Uterus (tissue), 4 donors: ENCODE data around the gene HIBCH. TPM values are rescaled to one million over a fixed set of nuclear protein-coding genes. Genes with fewer than 3 reads are reported as not detected.

Source experiments
- DNase-seq, 2 donors: peaks; one replicate each; pipeline ENCODE4 v3.0.0-alpha.2; 2019 to 2020
- H3K27ac ChIP-seq, 2 donors: fragments of 200-600 bp; sonication (generic); 1 replicate in 1 of 2; 2 replicates in 1 of 2; pipeline ENCODE4 v1.5.1; 2016 to 2018
- H3K27me3 ChIP-seq, 2 donors: fragments of 200-600 bp; sonication (generic); one replicate each; pipeline ENCODE4 v1.5.1; 2018 to 2019; ENCODE audit warnings: control low read depth in 1 of 2
- H3K36me3 ChIP-seq, 2 donors: fragments of 200-600 bp; sonication (generic); one replicate each; pipeline ENCODE4 v1.5.1; 2019; ENCODE audit warnings: control low read depth in 1 of 2
- H3K4me1 ChIP-seq, 2 donors: fragments of 200-600 bp; sonication (generic); one replicate each; pipeline ENCODE4 v1.5.1; 2018 to 2019; ENCODE audit warnings: control low read depth in 1 of 2
- H3K4me3 ChIP-seq, 2 donors: fragments of 200-600 bp; sonication (generic); 1 replicate in 1 of 2; 2 replicates in 1 of 2; pipeline ENCODE4 v1.5.1; 2018 to 2019; ENCODE audit warnings: mild to moderate bottlenecking in 1 of 2
- H3K9me3 ChIP-seq, 2 donors: fragments of 200-600 bp; sonication (generic); one replicate each; pipeline ENCODE4 v1.5.1; 2019; ENCODE audit warnings: control low read depth in 1 of 2
- POLR2A ChIP-seq, 2 donors: fragments of 450-650 bp; IDR thresholded peaks; one replicate each; pipeline ENCODE4 v1.6.1; 2016; ENCODE audit warnings: antibody characterized with exemption in 2 of 2, mild to moderate bottlenecking in 1 of 2, moderate library complexity in 1 of 2
- intact Hi-C: fragments of 100-400 bp; cut with DNase I; formaldehyde crosslinking; loops from one replicate; pipeline ENCODE4 v1.15.1; 2023; ENCODE audit warnings: low total_unique reads
- total RNA-seq, 4 donors: library from RNA; depleted of rRNA in 3 of 4; stranded (reverse); fragments of >200 nt in 3 of 4; gene quantifications; one replicate each; pipeline versions ENCODE4 v1.1.0 to v1.2.4, GENCODE V29; 2014 to 2023
- TF ChIP-seq, protein P1 (sequence below), 4 experiments: fragments of 200-600 bp in 2 of 4; fragments of 450-650 bp in 2 of 4; sonication (generic) in 2 of 4; IDR thresholded peaks; one replicate each; pipeline ENCODE4 v1.5.1; 2016 to 2019; ENCODE audit warnings: antibody characterized with exemption in 4 of 4, mild to moderate bottlenecking in 2 of 4, moderate library complexity in 1 of 4
- donor health status: DM: yes; HTN: yes; CAD: no.

HIBCH gene
- total RNA-seq, 4 donors from 2014 or later, result 9.1 to 53.9 (median 26.9) TPM

DNA sequence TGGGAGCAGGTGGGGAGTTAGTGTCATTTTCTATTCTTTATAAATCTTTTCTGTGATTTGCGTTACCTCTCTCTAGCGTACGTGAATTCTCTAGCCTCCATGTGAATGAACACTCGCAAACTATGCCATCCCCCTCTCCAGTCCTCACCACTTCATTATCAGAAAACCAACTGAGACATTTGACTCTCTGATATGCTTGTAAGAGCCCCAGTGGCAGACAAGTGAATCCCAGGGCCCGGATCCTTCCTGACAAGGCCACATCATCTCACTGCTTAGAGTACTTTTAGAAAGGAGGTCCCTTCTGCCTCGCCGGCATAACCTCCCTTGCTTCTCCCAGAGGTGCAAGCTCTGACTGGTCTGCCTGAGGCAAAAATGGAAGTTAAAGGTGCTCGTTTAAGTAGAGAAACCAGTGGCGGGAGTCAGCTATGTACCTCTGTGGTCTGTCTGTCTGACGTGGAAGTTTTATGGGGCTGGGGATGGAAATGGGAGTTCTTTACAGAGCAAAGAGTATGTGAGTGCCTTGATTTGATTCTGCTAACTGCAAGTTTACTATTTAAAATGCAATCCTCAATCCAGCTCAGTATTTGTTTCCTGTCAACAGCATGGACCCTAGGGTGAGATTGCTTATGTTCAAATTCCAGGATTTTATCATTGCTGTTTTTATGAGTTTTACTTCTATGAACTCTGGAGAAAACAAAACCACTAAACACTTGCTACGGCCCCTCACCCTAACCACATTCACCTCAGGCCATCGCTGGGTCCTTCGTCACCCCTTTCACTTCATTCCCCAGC is 142.2 kb downstream of the HIBCH start:
- Histone ChIP-seq H3K27ac (no peak overlapping the region), H3K4me3 (no peak overlapping the region), H3K27me3 (no peaks in the 10 kb centered on the region), H3K9me3 (no peaks in the 10 kb centered on the region), H3K4me1 (no peaks in the 10 kb centered on the region), H3K36me3 (no peaks in the 10 kb centered on the region)
- TF ChIP-seq, protein P1, sequence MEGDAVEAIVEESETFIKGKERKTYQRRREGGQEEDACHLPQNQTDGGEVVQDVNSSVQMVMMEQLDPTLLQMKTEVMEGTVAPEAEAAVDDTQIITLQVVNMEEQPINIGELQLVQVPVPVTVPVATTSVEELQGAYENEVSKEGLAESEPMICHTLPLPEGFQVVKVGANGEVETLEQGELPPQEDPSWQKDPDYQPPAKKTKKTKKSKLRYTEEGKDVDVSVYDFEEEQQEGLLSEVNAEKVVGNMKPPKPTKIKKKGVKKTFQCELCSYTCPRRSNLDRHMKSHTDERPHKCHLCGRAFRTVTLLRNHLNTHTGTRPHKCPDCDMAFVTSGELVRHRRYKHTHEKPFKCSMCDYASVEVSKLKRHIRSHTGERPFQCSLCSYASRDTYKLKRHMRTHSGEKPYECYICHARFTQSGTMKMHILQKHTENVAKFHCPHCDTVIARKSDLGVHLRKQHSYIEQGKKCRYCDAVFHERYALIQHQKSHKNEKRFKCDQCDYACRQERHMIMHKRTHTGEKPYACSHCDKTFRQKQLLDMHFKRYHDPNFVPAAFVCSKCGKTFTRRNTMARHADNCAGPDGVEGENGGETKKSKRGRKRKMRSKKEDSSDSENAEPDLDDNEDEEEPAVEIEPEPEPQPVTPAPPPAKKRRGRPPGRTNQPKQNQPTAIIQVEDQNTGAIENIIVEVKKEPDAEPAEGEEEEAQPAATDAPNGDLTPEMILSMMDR (IDR thresholded peaks at IDR 0.05), result no peak
- no peak for TF ChIP-seq POLR2A (IDR thresholded peaks at IDR 0.05)
- intact Hi-C loops, result no loop called here
- no peak for DNase-seq

DNA sequence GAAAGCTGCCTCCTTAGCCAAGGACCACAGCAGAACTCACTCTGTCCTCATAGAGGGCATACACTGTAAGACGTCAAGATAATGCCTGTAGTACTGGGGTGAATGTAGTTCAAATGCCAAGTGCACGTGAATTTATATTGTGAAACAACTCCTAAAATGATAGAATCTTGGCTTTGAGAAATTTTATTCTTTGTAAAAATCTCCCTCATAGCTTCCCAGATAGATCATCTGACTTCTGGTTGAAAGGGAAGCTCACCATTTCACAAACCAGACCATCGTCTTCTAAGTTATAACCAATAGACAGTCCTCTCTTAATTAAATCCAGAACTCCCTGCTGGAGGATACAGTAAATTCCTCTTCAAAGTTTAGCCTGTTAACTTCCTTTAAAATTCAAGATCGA is 146.2 kb downstream of the HIBCH start:
- TF ChIP-seq POLR2A (IDR thresholded peaks at IDR 0.05), result no peak
- TF ChIP-seq, protein P1 (IDR thresholded peaks at IDR 0.05), result no peak
- no peaks in the 10 kb centered on the region for H3K36me3 ChIP-seq
- no peaks in the 10 kb centered on the region for H3K4me1 ChIP-seq
- no peak overlapping the region for H3K27ac ChIP-seq
- no peak for DNase-seq
- no peaks in the 10 kb centered on the region for H3K27me3 ChIP-seq
- no peak overlapping the region for H3K4me3 ChIP-seq
- intact Hi-C loops, result no loop called here
- H3K9me3 ChIP-seq, result no peaks in the 10 kb centered on the region

DNA sequence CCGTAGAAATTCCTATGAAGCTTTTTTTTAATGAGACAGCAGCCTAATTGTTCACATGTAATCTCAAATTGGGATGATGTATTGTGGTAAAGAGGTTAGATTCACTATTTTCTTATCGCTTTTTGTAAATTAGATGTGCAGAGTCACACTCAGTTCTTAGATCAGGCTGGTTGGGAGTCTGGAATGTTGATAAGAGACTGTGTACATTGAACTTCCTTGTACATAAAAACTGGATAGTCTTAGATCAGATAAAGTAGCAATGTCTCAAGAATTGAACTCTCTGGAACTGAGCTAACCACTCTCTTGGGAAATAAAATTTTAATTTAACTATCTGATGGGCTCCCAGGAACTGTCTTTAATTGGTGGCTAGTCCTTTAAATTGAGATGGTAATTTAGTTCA is 149.0 kb downstream of the HIBCH start:
- intact Hi-C loops, result no loop called here
- Histone ChIP-seq H3K27ac (no peak overlapping the region), H3K9me3 (no peaks in the 10 kb centered on the region), H3K4me1 (no peaks in the 10 kb centered on the region), H3K4me3 (no peak overlapping the region), H3K36me3 (no peaks in the 10 kb centered on the region), H3K27me3 (no peaks in the 10 kb centered on the region)
- DNase-seq, result no peak
- TF ChIP-seq, protein P1 (IDR thresholded peaks at IDR 0.05), result no peak
- no peak for TF ChIP-seq POLR2A (IDR thresholded peaks at IDR 0.05)

DNA sequence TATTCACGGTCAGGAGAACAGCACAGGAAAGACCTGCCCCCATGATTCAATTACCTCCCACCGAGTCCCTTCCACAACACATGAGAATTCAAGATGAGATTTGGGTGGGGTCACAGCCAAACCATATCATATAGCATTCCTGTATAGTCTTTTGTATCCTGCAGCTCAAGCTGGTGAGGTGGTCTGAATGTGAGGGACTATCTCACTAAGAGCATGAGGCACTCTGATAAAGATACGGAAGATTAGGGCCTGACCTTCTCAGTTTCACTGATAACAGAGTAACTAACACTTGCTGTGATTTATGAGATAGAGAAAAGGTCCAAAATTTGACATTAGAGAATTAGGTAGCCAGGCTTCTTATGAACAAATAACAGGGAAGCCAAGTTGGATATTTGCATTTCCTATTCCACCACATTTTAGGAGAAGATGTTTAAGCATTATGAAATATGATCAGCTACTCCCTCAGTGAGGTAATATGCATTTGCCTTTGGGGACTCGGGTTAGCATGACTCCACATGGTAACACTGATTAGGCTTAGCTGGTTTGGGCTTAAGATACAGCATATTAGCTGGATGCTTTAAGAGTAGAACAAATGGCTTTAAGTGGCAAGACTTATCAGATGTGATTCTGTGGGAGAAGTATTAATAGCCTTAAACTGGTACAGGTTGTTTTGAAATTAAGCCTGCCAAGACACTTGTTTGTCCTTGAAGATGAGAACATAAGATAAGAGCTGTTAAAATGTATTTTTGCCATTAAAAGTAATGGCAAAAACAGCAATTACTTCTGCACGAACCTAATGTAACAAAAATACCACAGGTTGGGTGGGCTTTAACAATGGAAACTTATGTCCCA is 150.2 kb downstream of the HIBCH start:
- H3K4me1 ChIP-seq, result no peaks in the 10 kb centered on the region
- no peaks in the 10 kb centered on the region for H3K27me3 ChIP-seq
- H3K27ac ChIP-seq, result no peak overlapping the region
- no peaks in the 10 kb centered on the region for H3K9me3 ChIP-seq
- DNase-seq, result no peak
- intact Hi-C loops, result no loop called here
- TF ChIP-seq POLR2A (IDR thresholded peaks at IDR 0.05), result no peak
- TF ChIP-seq, protein P1 (IDR thresholded peaks at IDR 0.05), result no peak
- no peaks in the 10 kb centered on the region for H3K36me3 ChIP-seq
- H3K4me3 ChIP-seq, result no peak overlapping the region

DNA sequence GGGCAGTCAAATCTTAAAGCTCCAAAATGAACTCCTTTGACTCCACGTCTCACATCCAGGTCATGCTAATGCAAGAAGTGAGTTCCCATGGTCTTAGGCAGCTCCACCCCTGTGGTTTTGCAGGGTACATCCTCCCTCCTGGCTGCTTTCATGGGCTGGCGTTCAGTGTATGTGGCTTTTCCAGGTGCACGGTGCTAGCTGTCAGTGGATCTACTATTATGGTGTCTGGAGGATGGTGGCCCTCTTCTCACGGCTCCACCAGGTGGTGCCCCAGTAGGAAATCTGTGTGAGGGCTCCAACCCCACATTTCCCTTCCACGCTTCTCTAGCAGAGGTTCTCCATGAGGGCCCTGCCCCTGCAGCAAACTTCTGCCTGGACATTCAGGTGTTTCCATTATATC is 151.9 kb downstream of the HIBCH start:
- Histone ChIP-seq H3K9me3 (no peaks in the 10 kb centered on the region), H3K4me1 (no peaks in the 10 kb centered on the region), H3K4me3 (no peak overlapping the region), H3K27ac (no peak overlapping the region), H3K36me3 (no peaks in the 10 kb centered on the region), H3K27me3 (no peaks in the 10 kb centered on the region)
- TF ChIP-seq, protein P1 (IDR thresholded peaks at IDR 0.05), result no peak
- no peak for TF ChIP-seq POLR2A (IDR thresholded peaks at IDR 0.05)
- DNase-seq, result no peak
- intact Hi-C loops, result no loop called here
